ENCODE measurements around the gene TBC1D23. TPM values are rescaled to one million over a fixed set of nuclear protein-coding genes. Genes with fewer than 3 reads are reported as not detected.
"Not testable (repeated sequence)": the region's sequence is repeated elsewhere in the genome, so short reads cannot be mapped to it uniquely, and the experiment has no call there.

TBC1D23 gene
- polyA plus RNA-seq, 3 donors: 31.3 to 40.1 (median 37.1) TPM

DNA sequence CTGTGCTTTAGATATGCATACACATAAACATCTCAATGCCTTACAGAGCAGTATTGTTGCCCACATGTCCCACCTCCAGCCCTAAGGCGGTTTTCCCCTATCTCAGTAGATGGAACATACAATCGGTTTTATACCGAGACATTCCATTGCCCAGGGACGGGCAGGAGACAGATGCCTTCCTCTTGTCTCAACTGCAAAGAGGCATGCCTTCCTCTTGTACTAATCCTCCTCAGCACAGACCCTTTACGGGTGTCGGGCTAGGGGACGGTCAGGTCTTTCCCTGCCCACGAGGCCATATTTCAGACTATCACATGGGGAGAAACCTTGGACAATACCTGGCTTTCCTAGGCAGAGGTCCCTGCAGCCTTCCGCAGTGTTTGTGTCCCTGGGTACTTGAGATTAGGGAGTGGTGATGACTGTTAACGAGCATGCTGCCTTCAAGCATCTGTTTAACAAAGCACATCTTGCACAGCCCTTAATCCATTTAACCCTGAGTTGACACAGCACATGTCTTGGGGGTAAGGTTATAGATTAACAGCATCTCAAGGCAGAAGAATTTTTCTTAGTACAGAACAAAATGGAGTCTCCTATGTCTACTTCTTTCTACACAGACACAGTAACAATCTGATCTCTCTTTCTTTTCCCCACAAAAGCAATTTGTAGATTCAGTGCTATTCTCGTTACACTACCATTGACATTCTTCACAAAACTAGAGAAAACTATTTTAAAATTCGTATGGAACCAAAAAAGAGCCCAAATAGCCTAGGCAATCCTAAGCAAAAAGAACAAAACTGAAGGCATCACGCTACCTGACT is 12.2 kb downstream of the TBC1D23 start:
- not testable (repeated sequence) for DNase-seq (ENCODE audit: extremely low read depth in 1 of 11, low read depth in 9 of 11, low spot score in 4 of 11)

DNA sequence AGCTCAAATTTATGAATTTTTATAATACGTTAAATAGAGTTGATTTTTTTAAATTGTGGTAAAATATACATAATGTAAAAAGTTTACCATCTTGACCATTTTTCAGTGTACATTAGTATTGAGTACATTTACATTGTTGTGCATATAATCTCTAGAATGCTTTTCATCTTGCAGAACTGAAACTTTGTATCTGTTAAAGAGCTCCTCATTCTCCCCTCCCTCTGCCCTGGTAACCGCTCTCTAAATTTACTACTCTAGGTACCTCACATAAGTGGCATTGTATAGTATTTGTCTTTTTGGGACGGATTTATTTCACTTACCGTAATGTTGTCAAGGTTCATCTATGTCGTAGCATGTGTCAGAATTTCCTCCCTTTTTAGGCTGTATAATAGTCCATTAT is 13.6 kb downstream of the TBC1D23 start:
- no peak for DNase-seq (ENCODE audit: extremely low read depth in 1 of 11, low read depth in 9 of 11, low spot score in 4 of 11)

DNA sequence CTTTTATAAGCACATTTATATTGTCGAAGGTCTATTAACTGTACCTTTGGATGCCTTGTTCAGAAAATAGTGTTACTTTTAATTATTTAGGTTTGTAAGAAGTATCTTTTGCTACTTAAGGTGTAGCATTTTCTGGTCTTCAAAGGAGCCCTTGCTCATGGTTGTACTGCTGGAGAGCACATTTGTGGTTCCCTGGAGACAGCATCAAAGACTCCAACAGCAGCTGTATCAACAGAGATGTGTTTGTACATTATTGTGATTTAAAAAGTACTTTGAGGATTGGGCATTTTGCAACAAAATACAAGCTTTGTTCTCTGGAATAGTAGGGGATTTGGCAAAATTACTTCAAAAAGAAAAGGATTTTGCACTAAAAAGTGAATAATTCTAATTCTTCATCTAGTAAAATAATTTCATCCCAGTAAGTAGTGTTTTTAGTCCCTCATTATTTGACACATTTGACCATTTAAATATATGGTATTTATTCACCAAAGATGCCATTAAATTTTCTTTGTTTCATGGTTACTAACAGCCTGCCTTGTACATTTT is 16.5 kb downstream of the TBC1D23 start:
- DNase-seq (ENCODE audit: extremely low read depth in 1 of 11, low read depth in 9 of 11, low spot score in 4 of 11): no peak

DNA sequence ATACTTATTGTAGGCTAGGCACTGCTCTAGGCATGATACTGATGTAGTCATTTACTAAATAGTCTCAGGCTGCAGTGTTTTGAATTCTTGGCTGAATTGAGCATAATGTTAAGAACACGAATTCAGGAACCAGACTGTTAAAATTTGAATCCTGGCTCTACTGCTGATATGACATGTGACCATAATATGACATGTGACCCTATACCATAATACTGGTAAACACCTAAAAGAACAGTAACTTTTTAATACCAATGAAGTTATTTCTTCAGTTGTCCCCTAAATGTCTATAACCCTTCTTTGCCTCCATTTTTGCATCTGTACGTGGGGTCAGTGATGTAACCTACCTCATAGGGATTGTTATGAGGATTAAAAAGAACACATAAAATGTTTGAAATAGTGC is 18.1 kb downstream of the TBC1D23 start:
- DNase-seq (ENCODE audit: extremely low read depth in 1 of 11, low read depth in 9 of 11, low spot score in 4 of 11): no peak

DNA sequence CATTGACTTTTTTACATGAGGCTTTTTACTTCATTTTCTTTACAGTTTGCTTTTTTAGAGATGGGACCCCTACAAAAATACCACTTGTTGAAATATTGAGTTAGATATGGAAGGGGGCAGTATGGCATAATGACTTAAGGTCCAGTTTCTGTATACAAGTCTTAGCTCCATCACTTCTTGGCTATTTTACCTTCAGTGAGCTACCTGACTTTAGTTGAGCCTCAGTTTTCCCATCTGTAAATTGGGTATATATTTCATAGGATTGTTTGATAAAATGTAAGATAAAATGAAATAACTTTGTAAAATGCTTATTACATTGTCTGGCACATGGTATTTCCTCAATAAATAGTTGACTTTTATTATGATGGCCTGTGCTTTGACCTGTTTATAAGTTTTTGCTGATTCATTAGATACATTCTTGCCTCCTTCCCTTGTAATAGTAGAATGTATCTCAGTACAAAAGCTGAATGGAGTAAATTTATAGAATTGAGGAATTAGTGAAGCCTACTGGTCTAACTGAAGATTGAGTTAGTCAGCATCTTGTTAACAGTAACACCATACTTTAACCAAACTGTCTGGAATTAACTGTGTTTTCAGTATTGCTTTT is 27.6 kb downstream of the TBC1D23 start:
- no peak for DNase-seq (ENCODE audit: extremely low read depth in 1 of 11, low read depth in 9 of 11, low spot score in 4 of 11)

DNA sequence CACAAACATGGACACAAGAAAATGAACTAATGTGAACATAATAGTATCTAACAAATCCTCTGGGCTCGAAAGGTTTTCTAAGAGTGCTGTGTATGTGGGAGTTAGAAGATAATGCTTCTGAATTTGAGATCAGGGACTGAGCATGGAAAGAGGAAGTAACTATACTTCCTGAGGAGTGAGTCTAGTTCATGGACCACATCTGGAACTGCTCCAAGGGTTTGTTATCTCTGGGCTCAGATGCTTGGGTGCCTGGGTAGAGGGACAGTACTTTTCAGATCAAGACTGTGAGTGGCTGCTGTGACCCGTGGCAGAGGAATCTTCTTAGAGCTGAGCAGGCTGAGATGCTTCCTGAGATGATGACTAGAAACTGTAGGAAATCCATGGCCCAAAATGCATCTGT is 28.5 kb downstream of the TBC1D23 start:
- DNase-seq (ENCODE audit: extremely low read depth in 1 of 11, low read depth in 9 of 11, low spot score in 4 of 11): no peak

DNA sequence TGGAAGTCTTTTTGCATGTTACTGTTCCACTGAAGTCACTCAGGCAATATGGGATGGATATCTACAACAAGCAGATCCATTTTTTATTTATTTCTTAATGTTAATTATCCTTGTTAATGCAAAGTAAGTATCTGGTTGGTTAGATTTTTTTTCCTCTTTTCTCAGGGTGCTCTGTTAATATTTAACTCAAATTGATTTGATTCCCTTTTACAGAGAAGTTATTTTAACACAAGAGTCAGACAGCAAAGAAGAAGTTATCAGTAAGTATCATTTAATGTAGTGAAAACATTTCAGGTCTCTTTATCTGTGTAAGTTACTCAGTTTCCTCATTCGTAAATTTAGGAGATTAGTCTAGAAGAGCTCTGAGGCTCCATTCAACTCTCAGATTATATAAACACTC is 34.3 kb downstream of the TBC1D23 start:
- DNase-seq (ENCODE audit: extremely low read depth in 1 of 11, low read depth in 9 of 11, low spot score in 4 of 11): no peak

DNA sequence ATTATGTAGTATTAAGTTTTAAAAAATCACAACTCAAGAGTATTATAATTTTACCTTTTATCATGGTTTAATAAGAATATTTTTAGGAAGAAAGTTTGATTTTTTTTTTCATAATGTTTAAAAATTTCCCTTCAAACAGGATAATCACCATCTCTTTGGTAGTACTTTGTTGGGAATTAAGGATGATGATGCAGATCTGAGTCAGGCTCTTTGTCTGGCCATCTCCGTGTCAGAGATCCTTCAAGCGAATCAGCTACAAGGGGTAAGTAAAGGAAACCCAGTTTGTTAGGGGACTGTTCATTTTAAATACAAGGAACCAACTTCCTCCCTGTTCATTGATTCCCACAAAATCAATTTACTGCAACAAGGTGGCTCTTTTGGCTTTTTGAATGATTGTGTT is 37.0 kb downstream of the TBC1D23 start:
- DNase-seq (ENCODE audit: extremely low read depth in 1 of 11, low read depth in 9 of 11, low spot score in 4 of 11): no peak

DNA sequence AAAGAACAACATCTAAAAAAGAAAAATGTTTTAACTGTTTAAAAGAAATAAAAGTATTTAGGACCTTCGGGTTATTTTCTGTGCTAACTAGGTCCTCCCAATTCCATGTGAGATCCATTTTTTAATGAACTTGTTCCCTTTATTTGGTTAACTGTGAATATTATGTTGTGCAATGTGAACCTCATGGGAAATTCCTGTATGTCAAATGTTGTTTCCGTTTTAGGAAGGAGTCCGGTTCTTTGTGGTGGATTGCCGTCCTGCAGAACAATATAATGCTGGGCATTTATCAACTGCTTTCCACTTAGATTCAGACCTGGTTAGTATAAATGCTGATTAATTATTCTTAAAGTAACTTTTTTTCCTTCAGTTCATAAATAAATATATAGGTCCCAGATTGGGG is 38.2 kb downstream of the TBC1D23 start:
- no peak for DNase-seq (ENCODE audit: extremely low read depth in 1 of 11, low read depth in 9 of 11, low spot score in 4 of 11)

DNA sequence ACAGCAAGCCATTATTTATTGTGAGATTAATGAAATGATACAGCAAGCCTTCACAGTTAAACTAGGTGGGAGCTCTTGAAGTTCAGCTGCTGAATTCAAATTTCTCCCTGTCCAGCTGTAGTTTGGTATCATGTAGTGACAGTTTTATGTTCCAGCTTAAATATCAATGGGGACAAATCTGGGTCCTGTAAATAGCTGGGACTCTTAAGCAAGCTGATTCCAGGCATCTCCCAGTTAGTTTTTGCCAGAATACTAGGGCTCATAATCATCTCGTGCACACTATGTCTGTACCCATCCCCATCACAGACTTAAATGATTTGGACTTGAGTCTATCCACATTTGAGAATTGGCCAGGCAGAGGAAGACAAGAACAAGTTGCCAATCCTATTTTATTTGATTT is 45.9 kb downstream of the TBC1D23 start:
- peak in 1 of 11 donors; percentile 3 for DNase-seq (ENCODE audit: extremely low read depth in 1 of 11, low read depth in 9 of 11, low spot score in 4 of 11)

DNA sequence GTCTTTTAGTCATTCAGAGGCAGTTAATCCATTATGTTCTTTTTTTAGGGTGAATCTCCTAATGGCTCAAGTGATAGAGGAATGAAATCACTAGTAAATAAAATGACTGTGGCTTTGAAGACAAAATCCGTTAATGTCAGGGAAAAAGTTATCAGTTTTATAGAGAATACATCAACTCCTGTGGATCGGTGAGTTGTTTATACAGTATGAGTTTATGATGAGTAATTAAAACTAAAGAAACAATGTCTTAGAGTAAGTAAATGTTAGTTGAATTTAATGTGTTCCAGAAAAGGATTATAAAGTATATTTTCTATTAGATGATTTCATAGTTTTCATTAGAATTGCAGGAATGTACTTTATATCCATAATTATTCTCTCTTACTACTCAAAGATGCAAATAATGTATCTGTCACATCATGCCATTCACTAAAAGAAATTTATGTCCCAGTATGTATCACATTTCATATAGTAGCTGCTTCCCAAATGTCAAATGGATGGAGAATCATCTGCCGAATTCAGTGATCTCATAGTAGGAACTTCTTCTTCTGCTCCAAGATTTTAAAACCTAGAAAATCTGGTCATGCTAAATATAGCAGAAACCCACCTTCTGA is 49.7 kb downstream of the TBC1D23 start:
- DNase-seq (ENCODE audit: extremely low read depth in 1 of 11, low read depth in 9 of 11, low spot score in 4 of 11): no peak

DNA sequence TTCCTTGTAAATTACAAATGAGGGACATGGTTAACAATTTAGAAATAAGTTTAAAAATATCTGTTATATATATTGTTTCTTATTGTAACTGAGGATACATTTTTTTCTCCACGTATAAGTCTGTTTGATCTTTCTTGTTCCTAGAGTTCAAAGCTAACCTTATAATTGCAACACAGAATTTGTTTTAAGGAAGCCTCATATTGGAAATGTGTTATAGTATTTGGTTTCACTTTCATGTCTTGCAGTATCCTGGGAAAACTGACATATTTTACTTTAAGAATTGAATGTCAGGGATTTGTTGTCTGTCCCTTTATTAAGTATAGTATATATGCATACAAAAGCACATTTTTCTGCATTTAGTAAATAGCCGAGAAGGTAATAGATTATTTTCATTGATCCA is 50.2 kb downstream of the TBC1D23 start:
- DNase-seq (ENCODE audit: extremely low read depth in 1 of 11, low read depth in 9 of 11, low spot score in 4 of 11): no peak

DNA sequence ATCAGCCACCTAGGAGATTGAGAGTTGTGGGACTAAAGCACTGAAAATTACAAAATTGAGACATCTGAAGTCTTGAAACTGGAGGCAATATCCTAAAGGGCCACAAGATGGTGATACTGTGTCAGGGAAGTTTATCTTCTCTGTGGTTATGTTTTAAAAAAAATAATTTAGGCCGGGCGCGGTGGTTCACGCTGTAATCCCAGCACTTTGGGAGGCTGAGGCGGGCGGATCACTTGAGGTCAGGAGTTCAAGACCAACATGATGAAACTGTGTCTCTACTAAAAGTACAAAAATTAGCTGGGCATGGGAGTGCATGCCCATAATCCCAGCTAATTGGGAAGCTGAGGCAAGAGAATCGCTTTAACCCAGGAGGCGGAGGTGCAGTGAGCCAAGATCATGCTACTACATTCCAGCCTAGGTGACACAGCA is 55.9 kb downstream of the TBC1D23 start:
- DNase-seq (ENCODE audit: extremely low read depth in 1 of 11, low read depth in 9 of 11, low spot score in 4 of 11): peak in 7 of 11 donors; percentile 12 to 39 (median 31)

DNA sequence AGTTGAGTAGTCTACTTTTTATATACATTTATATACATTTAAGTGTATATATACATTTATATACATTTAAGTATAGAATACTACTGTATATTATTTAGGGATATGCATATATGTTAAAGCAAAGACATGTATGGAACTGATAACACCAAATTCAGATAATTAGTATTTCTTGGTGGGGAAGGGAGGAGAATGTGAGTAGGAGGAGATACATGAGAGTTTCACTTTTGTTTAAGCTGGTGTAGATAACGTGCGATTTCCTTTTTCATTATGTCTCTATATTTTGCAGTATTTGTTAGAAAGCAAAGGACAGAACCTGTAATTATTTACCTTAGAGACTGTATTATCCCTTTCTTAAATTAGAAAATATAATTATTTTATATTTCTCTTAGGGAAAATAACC is 57.1 kb downstream of the TBC1D23 start:
- no peak for DNase-seq (ENCODE audit: extremely low read depth in 1 of 11, low read depth in 9 of 11, low spot score in 4 of 11)

DNA sequence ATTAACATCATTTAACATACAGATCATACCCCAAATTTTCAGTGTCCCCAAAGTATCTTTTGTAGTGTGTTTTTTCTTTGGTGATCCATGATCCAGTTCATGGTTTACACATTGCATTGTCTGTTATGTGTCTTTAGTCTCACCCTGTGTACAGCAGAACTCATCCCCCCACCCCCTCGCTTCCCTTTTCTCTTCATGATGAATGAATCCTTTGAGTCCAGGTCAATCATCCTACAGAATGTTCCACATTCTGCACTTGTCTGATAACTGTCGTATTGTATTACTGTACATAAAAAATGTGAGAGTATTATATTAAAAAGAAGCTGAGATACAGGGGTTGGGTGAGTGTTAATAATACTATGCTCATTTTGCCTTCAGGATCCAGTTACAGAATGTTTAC is 59.2 kb downstream of the TBC1D23 start:
- DNase-seq (ENCODE audit: extremely low read depth in 1 of 11, low read depth in 9 of 11, low spot score in 4 of 11): no peak

DNA sequence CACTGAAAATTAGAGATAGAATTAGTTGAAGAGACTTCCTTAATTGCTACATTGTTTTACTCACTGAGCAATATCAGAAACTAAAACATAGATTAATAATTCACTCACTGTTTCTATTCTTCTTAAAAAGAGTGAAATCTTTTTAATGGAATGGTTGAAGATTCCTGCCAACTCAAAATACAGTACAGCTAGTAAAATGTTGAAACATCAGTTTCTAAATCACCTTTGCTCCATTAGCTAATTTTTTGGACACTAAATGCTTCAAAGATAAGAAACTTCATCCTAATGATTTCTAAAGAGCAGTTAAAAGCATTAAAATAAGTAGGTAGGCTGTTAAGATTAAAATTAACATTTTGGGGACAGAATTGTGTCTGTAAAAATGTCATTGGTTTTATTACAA is 63.3 kb downstream of the TBC1D23 start:
- no peak for DNase-seq (ENCODE audit: extremely low read depth in 1 of 11, low read depth in 9 of 11, low spot score in 4 of 11)

DNA sequence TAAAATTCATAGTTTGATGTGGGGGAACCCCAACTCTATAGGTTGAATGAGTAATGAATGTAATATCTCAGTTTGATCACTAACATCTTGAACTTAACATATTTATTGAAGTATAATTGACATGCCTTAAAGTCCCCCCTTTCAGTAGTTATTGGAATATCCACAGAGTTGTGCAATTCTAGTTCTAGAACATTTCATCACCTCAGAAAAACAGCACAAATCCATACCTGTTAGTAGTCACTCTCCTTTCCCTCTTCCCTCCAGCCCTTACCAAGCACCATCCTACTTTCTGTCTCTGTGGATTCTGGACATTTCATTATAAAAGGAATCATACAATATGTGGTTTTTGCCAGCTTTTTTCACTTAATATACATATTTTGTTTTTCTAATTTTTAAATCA is 65.0 kb downstream of the TBC1D23 start:
- DNase-seq (ENCODE audit: extremely low read depth in 1 of 11, low read depth in 9 of 11, low spot score in 4 of 11): no peak

DNA sequence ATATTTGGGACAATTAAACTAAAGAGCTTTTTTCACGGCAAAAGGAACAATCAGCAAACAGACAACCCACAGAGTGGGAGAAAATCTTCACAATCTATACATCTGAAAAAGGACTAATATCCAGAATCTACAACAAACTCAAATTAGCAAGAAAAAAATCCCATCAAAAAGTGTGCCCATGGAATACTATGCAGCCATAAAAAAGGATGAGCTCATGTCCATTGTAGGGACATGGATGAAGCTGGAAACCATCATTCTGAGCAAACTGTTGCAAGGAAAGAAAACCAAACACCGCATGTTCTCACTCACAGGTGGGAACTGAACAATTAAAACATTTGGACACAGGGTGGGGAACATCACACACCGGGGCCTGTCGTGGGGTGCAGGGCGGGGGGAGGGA is 66.6 kb downstream of the TBC1D23 start:
- DNase-seq (ENCODE audit: extremely low read depth in 1 of 11, low read depth in 9 of 11, low spot score in 4 of 11): not testable (repeated sequence)

DNA sequence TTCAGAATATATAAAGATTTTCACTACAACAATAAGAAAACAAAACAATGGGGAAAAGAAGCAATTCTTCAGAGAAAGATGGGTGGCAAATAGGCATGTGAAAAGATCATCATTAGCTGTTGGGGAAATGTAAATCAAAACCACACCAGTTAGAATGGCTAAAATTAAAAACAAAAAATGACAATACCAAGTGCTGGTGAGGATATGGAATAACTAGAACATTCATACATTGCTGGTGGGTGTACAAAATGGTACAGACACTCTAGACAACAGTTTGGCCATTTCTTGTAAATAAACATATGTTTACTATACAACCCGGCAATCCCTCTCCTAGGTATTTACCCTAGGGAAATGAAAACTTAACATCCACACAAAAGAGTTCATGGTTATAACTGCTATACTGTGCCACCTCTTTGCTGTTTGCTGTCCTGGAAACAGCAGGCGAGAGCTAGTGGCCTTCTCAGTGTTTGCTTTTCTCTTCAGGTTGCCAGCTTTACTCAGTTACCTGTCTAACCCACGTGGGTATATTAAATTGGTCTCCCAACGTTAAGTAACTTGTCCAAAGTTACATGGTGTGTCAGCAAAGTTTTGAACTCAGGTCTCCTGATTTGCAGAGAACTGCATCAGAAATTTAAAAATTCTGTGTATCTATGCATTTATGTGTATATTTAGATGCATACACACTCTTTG is 69.2 kb downstream of the TBC1D23 start:
- DNase-seq (ENCODE audit: extremely low read depth in 1 of 11, low read depth in 9 of 11, low spot score in 4 of 11): no peak

DNA sequence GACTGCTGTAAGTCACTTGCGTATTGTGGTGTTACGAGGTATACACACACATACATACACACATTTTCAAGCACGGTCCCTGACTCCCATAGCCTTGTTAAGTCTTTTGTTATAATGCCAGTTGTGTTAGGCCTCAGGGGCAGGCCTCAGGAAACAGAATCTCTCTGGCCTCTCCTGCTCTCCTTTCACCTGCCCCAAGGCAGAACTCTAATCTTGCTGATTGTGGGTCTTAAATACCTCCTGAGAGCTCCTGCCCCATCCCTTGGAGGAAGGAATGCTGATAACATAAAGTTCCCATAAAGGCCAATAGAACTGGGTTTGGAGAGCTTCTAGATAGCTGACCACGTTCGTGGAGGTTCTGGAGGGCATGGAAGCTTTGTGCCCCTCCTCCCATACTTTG is 69.9 kb downstream of the TBC1D23 start:
- no peak for DNase-seq (ENCODE audit: extremely low read depth in 1 of 11, low read depth in 9 of 11, low spot score in 4 of 11)
